Memory B cell (primary cell): Measurements from ENCODE around the gene NUBP1.
"Not testable (repeated sequence)": the region's sequence is repeated elsewhere in the genome, so short reads cannot be mapped to it uniquely, and the experiment has no call there.

Source experiments
- ATAC-seq: fragments of 150-1000 bp; cut with Tn5 transposase; 2 replicates; pipeline ENCODE4 v1.10.0; 2021; ENCODE audit warnings: low read depth, mild to moderate bottlenecking, moderate library complexity
- DNase-seq, 2 donors: peaks; one replicate each; pipeline ENCODE4 v3.0.0; 2022; ENCODE audit warnings: low spot score in 2 of 2
- H3K27ac Mint-ChIP-seq: one replicate; pipeline ENCODE4 v1.8.0; 2022; ENCODE audit warnings: mild to moderate bottlenecking, moderate library complexity, mixed read lengths
- H3K27me3 Mint-ChIP-seq: one replicate; pipeline ENCODE4 v1.8.0; 2022; ENCODE audit warnings: mixed read lengths
- H3K36me3 Mint-ChIP-seq: one replicate; pipeline ENCODE4 v1.8.0; 2022; ENCODE audit warnings: mild to moderate bottlenecking, mixed read lengths
- H3K4me1 Mint-ChIP-seq: one replicate; pipeline ENCODE4 v1.8.0; 2022; ENCODE audit warnings: mixed read lengths
- H3K4me3 Mint-ChIP-seq: one replicate; pipeline ENCODE4 v1.8.0; 2022; ENCODE audit warnings: mild to moderate bottlenecking, moderate library complexity, mixed read lengths
- H3K9me3 Mint-ChIP-seq: one replicate; pipeline ENCODE4 v1.8.0; 2022; ENCODE audit warnings: mixed read lengths

NUBP1 gene

DNA sequence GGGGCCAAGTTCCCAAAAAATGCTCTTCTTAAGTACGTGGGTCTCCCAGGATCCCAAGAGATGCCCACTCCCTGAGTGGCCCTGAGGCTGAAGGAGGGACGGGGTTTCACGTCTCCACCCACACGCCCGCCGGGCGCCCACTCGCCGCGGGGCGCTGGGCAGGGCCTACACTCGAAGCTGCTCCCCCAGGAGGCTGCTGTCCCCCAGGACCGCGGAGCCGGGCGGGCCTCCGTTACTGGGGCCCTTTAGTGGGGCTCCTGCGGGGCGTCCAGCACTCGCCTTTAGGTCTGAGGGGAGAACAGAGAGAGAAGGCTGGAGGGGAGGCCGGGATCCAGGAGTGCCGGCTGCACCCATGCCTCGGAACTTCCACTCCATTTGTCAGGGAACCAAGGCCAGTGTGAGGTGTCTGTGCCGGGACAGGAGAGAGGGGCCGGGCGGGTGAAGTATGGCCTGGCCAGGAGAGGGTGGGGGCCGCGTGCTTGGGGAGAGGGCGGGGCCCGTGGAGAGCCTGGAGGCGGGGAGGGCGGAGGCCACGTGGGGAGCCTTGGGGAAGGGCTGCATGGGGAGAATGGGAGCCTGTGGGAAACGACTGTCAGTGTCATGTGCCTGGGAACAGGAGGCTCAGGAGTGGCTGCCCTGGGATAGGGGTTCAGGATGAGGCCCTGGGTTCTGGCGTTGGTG lies 18.8 kb downstream of the NUBP1 start:
- ATAC-seq, result no peak
- DNase-seq, result no peak
- H3K27ac Mint-ChIP-seq, result peak overlapping the region; percentile 28
- H3K27me3 Mint-ChIP-seq, result no peaks in the 10 kb centered on the region
- no peak overlapping the region for H3K4me3 Mint-ChIP-seq
- no peaks in the 10 kb centered on the region for H3K9me3 Mint-ChIP-seq
- H3K4me1 Mint-ChIP-seq, result peaks cover 19% of the 10 kb centered on the region
- H3K36me3 Mint-ChIP-seq, result peaks cover 51% of the 10 kb centered on the region

DNA sequence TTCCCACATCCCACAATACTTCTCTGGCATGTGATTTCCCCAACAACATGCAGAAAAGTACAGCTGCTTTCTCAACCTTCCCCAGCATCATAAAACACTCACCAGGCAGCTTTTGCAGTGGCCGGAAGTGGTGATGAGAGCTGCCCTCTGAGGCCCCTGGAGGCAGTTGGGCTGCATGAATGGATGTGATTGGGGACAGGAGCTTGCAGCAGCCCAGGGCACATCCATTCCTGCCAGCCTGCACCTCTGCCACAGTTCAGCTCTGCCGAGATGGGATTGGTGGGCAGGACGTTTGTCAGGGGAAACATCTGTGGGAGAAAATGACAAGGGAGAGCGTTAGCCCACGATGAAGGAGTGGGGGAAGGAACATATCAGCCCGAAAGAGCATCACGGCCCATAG lies 19.8 kb downstream of the NUBP1 start:
- Mint-ChIP-seq H3K4me1 (peaks cover 19% of the 10 kb centered on the region), H3K27ac (no peak overlapping the region), H3K36me3 (peaks cover 46% of the 10 kb centered on the region), H3K27me3 (no peaks in the 10 kb centered on the region), H3K4me3 (no peak overlapping the region), H3K9me3 (no peaks in the 10 kb centered on the region)
- no peak for ATAC-seq
- no peak for DNase-seq

DNA sequence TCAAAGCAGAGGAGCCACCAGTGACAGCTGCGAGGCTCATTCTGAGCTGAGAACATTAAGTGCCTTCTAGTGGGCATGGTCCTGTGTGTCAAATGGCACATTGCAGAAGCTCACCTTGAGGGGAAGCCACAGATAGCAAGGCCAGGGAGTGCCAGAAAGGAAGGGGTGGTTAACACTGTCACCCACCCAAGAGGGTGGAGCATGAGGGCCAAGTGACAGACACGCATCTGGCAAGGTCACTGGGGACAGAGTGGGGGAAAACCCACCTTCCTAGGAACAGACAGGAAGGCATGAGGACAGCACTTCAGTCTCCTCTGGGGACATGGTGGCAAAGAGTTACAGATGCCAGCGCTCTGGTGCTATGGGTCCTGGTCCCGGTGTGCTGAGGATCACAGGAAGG lies 22.1 kb downstream of the NUBP1 start:
- peak; percentile 30 to 32 for DNase-seq
- Mint-ChIP-seq H3K9me3 (no peaks in the 10 kb centered on the region), H3K27ac (peak overlapping the region; percentile 86), H3K4me1 (peaks cover 16% of the 10 kb centered on the region), H3K36me3 (peaks cover 33% of the 10 kb centered on the region), H3K4me3 (peak overlapping the region; percentile 49), H3K27me3 (no peaks in the 10 kb centered on the region)
- ATAC-seq, result peak; percentile 95

DNA sequence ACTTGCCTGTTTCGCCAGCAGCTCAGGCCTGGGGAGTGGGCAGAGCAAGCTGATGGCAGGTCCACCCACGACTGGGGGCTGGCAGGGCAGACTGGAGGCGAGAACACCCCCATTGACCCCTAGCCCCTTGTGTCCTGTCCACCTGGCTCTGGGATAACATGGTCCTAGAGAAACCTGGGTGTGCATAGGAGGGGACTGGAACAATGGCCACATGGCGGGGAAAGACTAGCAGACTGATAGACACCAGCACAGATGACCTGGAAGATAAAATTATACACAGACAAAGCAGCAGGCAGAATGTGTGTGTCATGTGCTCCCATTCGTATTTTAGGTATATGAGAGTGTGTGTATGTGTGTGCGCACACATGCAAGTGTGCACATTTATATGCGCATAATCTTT lies 23.5 kb downstream of the NUBP1 start:
- ATAC-seq (no peak), DNase-seq (no peak)
- Mint-ChIP-seq H3K27me3 (no peaks in the 10 kb centered on the region), H3K27ac (peak overlapping the region; percentile 60), H3K9me3 (no peaks in the 10 kb centered on the region), H3K36me3 (peaks cover 21% of the 10 kb centered on the region), H3K4me1 (peaks cover 16% of the 10 kb centered on the region), H3K4me3 (no peak overlapping the region)

DNA sequence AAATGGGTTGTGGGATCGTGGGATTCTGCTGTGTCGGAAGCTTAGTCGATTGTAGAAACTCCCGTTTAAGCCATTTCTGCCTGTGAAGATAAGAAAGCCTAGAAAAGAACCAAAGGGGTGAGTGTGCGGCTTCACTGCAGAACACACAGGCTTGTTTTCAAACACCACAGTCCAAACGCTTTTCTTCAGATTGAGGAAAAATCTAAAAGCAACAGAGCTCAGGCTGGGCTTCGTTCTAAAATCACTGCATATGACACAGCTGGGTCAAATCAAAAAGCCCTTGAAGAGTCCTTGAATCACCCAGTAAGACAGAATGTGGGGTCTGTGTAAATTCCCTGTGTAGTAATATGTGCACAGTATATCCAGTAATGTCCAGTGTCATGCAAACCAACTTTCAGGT lies 25.7 kb downstream of the NUBP1 start:
- Mint-ChIP-seq H3K4me3 (no peak overlapping the region), H3K27ac (no peak overlapping the region), H3K27me3 (no peaks in the 10 kb centered on the region), H3K9me3 (no peaks in the 10 kb centered on the region), H3K4me1 (peaks cover 19% of the 10 kb centered on the region), H3K36me3 (peaks cover 5% of the 10 kb centered on the region)
- ATAC-seq, result no peak
- no peak for DNase-seq

DNA sequence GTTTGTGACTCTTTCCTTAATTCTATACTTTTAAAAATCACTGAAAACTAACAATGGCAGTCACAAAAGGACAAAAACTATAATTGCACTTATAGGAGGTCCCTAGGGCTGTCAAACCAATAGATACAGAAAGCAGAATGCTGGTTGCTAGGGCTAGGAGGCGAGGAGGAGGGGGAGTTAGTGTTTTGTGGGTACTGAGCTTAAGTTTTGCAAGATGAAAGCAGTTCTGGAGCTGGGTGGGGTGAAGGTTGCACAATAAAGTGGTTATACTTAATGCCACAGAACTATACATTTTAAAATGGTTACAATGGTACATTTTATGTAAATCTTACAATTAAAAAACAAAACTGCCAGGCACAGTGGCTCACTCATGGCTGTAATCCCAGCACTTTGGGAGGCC lies 27.3 kb downstream of the NUBP1 start:
- H3K36me3 Mint-ChIP-seq, result peaks cover 5% of the 10 kb centered on the region
- no peak for ATAC-seq
- H3K4me1 Mint-ChIP-seq, result peaks cover 19% of the 10 kb centered on the region
- H3K27ac Mint-ChIP-seq, result no peak overlapping the region
- no peaks in the 10 kb centered on the region for H3K9me3 Mint-ChIP-seq
- no peak for DNase-seq
- no peaks in the 10 kb centered on the region for H3K27me3 Mint-ChIP-seq
- no peak overlapping the region for H3K4me3 Mint-ChIP-seq

DNA sequence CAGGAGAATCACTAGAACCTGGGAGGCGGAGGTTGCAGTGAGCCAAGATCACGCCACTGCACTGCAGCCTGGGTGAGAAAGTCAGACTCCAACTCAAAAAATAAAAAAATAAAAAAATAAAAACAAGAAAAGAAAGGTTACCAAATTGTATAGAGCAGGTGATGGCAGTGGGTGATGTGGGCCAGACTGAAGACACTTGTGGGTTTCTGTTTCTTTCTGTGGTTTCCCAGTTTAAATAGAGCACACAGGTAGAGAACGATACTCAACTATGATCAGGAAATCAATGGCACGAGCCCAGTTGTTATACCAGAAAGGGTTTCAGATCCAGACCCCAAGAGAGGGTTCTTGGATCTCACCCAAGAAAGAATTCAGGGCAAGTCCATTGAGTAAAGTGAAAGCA lies 32.6 kb downstream of the NUBP1 start:
- ATAC-seq (peak; percentile 57), DNase-seq (no peak)
- Mint-ChIP-seq H3K36me3 (no peaks in the 10 kb centered on the region), H3K27me3 (no peaks in the 10 kb centered on the region), H3K9me3 (no peaks in the 10 kb centered on the region), H3K27ac (peak overlapping the region; percentile 12), H3K4me3 (peak overlapping the region; percentile 13), H3K4me1 (peaks cover 22% of the 10 kb centered on the region)

DNA sequence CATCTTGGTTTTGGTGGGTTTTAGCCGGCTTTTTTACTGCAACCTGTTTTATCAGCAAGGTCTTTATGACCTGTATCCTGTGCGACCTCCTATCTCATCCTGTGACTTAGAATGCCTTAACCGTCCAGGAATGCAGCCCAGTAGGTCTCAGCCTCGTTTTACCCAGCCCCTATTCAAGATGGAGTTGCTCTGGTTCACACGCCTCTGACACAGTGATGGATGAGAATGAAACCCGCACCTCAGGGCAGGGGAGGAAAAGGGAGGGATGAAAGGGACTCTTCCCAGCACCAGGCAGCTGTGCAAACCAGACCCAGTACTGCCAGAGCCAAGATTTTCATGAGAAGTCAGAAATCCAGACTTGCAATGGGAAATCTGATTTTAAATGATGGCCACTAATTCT lies 33.3 kb downstream of the NUBP1 start:
- not testable (repeated sequence) for H3K27me3 Mint-ChIP-seq, DNase-seq, ATAC-seq, H3K4me3 Mint-ChIP-seq, H3K27ac Mint-ChIP-seq, H3K36me3 Mint-ChIP-seq, H3K9me3 Mint-ChIP-seq
- peaks cover 22% of the 10 kb centered on the region for H3K4me1 Mint-ChIP-seq

DNA sequence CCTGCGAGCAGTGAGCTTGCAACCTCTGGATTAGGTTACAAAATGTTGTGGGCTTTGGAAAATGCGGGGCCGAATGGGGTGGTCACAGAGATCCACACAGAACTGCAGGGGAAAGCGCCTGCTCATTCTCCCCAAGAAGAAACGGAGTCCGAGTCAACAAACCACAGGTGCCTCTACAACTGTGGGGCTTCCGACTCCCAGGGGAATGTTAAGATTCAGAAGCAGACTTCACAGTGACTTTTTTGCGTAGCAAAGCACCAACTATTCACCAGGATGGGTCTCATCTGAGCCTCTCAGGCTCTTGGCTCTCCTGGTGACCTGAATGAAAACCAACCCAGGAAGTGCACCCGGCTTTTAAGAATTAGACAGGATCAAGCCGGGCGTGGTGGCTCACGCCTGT lies 33.7 kb downstream of the NUBP1 start:
- ATAC-seq (no peak), DNase-seq (no peak)
- Mint-ChIP-seq H3K27ac (no peak overlapping the region), H3K4me3 (no peak overlapping the region), H3K9me3 (no peaks in the 10 kb centered on the region), H3K27me3 (no peaks in the 10 kb centered on the region), H3K4me1 (peaks cover 25% of the 10 kb centered on the region), H3K36me3 (no peaks in the 10 kb centered on the region)

DNA sequence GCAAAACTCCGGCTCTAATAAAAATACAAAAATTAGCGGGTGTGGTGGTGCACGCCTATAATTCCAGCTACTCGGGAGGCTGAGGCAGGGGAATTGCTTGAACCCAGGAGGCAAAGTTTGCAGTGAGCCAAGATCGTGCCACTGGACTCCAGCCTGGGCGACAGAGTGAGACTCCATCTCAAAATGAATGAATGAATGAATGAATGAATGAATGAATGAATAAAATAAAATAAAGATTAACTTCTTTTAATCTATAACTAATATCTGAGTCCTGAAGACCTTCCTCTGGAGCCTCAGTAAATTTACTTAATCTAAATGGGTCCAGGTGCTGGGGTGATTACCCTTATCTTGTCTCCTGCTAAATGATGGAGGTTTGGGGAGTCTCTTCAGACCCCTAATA lies 36.3 kb downstream of the NUBP1 start:
- not testable (repeated sequence) for H3K27me3 Mint-ChIP-seq, H3K4me3 Mint-ChIP-seq, H3K9me3 Mint-ChIP-seq, H3K36me3 Mint-ChIP-seq, DNase-seq, ATAC-seq, H3K27ac Mint-ChIP-seq
- H3K4me1 Mint-ChIP-seq, result peaks cover 19% of the 10 kb centered on the region

DNA sequence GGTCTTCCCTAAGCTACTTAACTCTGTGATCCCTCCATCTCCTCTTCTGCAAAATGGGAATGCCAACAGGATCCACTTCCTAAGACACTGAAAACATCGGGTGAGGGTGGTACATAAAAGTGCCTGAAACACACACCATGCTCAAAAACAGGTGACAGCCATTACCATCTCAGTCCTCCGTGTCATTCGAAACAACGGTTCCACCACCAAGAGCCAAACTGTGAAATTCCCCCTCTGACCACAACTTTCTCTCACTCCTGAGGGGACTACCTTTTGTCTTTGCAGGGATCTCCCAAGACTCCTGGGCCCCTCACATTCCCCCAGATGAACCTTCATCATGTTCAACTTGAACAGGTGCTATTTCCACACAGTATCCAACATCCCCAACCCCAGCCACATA lies 37.0 kb downstream of the NUBP1 start:
- H3K4me1 Mint-ChIP-seq, result peaks cover 13% of the 10 kb centered on the region
- no peak overlapping the region for H3K27ac Mint-ChIP-seq
- no peaks in the 10 kb centered on the region for H3K27me3 Mint-ChIP-seq

DNA sequence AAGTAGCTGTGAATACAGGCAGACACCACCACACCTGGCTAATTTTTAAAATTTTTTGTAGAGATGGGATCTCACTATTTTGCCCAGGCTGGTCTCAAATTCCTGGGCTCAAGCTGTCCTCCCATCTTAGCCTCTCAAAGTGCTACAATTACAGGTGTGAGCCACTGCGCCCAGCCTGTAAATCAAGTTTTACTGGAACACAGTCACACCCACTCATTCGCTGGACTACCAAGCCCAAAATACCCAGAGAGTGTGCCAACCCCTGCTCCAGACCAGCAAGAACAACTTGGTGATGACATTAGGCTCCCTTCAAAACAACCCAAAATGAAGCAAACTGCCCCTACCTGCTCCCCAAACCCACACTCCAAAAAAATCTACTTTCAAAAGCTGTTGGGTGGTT lies 39.0 kb downstream of the NUBP1 start:
- no peak overlapping the region for H3K4me3 Mint-ChIP-seq
- peaks cover 15% of the 10 kb centered on the region for H3K4me1 Mint-ChIP-seq
- no peaks in the 10 kb centered on the region for H3K9me3 Mint-ChIP-seq
- no peaks in the 10 kb centered on the region for H3K36me3 Mint-ChIP-seq
- H3K27ac Mint-ChIP-seq, result no peak overlapping the region
- H3K27me3 Mint-ChIP-seq, result no peaks in the 10 kb centered on the region
- no peak for ATAC-seq
- no peak for DNase-seq

More for the DNA sequence above, 37.0 kb downstream of the NUBP1 start:
- Mint-ChIP-seq H3K36me3 (no peaks in the 10 kb centered on the region), H3K9me3 (no peaks in the 10 kb centered on the region), H3K4me3 (no peak overlapping the region)
- ATAC-seq (no peak), DNase-seq (no peak)

DNA sequence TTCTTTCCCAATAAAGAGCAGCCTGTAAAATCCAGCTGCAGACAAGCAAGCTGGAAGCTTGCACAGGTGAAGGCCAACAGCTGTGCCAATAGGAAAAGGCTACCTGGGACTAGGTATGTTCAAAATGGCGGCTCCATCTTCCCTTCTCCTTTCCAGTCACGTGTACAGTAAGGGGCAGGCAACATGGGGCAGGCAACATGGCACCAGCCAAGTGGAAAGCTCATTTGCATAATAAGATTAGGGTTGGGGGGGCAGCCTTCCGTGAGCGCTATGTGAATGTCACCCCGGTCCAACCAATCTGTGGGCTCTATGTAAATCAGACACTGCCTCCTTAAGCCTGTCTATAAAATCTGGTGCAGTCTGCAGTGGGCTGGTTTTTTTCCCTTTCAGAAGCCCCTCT lies 43.7 kb downstream of the NUBP1 start:
- no peaks in the 10 kb centered on the region for H3K9me3 Mint-ChIP-seq
- H3K27me3 Mint-ChIP-seq, result no peaks in the 10 kb centered on the region
- H3K4me1 Mint-ChIP-seq, result peaks cover 24% of the 10 kb centered on the region
- no peaks in the 10 kb centered on the region for H3K36me3 Mint-ChIP-seq
- peak overlapping the region; percentile 64 for H3K27ac Mint-ChIP-seq
- DNase-seq, result peak; percentile 31 to 60
- H3K4me3 Mint-ChIP-seq, result peak overlapping the region; percentile 53
- peak; percentile 100 for ATAC-seq

DNA sequence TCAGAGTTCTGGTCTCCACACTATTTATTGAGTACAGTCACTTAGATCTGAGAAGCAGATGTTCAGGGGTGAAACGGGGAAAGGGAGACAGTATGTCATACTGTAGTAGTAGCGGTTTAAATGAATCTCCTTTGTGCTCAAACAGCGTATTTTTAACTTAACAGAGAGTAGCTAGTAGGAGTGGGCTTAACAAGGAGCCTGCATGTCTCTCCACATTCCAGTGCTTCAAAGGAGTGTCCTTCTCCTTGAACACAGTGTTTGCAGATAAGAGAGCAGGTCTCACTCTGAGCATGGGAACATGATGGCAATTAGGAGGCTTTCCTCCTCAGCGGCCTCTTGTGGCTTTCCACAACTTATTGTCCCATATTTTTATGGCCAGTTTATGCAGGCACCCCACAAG lies 45.0 kb downstream of the NUBP1 start:
- H3K4me1 Mint-ChIP-seq, result peaks cover 27% of the 10 kb centered on the region
- ATAC-seq, H3K4me3 Mint-ChIP-seq, H3K27me3 Mint-ChIP-seq, H3K36me3 Mint-ChIP-seq, DNase-seq, H3K9me3 Mint-ChIP-seq, H3K27ac Mint-ChIP-seq: not testable (repeated sequence)

DNA sequence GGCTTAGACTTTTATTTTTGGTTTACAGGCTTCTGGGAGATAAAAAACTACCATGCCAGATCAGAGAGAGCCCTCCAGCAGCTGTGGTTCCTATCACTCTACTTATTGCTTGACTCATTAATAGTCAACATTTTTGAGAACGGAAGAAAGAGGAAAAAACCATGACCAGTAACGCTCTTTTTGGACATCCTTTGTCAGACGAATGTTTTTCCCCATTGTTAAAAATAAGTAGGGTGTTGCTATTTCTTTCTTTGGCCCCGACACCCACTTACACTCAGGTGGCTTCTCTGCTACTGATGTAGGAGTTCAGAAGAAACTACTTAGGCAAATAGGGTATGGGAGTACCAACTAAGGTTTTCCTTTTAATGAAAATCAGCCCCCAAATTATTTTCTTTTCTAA lies 47.4 kb downstream of the NUBP1 start:
- Mint-ChIP-seq H3K27me3 (no peaks in the 10 kb centered on the region), H3K4me3 (no peak overlapping the region), H3K9me3 (no peaks in the 10 kb centered on the region), H3K36me3 (no peaks in the 10 kb centered on the region), H3K4me1 (peaks cover 29% of the 10 kb centered on the region), H3K27ac (no peak overlapping the region)
- DNase-seq (no peak), ATAC-seq (no peak)
